Cardiac muscle cell (in vitro differentiated cells and primary cell): Measurements from ENCODE around the gene PLK2. TPM values are rescaled to one million over a fixed set of nuclear protein-coding genes. Genes with fewer than 3 reads are reported as not detected.

ENCODE experiments used
- DNase-seq, 2 donors: peaks; one replicate each; pipeline versions ENCODE4 v3.0.0 to v3.0.0-alpha.2; 2010 to 2017; ENCODE audit warnings: low read depth in 1 of 2, low spot score in 1 of 2
- H3K27ac ChIP-seq: fragments of 200-600 bp; sonication (generic); 2 replicates; pipeline ENCODE4 v1.5.1; 2016
- H3K27me3 ChIP-seq: fragments of 200-600 bp; sonication (generic); 2 replicates; pipeline ENCODE4 v1.6.0; 2016; ENCODE audit warnings: control low read depth
- H3K36me3 ChIP-seq: fragments of 200-600 bp; sonication (generic); 2 replicates; pipeline ENCODE4 v1.5.1; 2016; ENCODE audit warnings: control low read depth
- H3K4me1 ChIP-seq: fragments of 200-600 bp; sonication (generic); 2 replicates; pipeline ENCODE4 v1.8.1; 2017; ENCODE audit warnings: low read depth, mild to moderate bottlenecking, mixed run types
- H3K4me3 ChIP-seq: fragments of 200-600 bp; sonication (generic); 2 replicates; pipeline ENCODE4 v1.5.1; 2016; ENCODE audit warnings: mild to moderate bottlenecking
- H3K9me3 ChIP-seq: fragments of 200-600 bp; sonication (generic); 2 replicates; pipeline ENCODE4 v1.5.1; 2017; ENCODE audit warnings: low read depth, mild to moderate bottlenecking, control low read depth
- CTCF ChIP-seq: IDR thresholded peaks from 2 replicates; pipeline ENCODE4 v1.5.1; 2012; ENCODE audit warnings: low read depth, mild to moderate bottlenecking, low read length
- polyA plus RNA-seq: library from polyadenylated mRNA; unstranded; fragments of >200 nt; fragmentation: Nextera tagmentation; extraction: Ambion mirVana; gene quantifications from 2 replicates; pipeline ENCODE4 v1.2.1, GENCODE V29; 2016
- total RNA-seq: library from RNA; depleted of rRNA; stranded (reverse); fragments of >200 nt; gene quantifications from 2 replicates; pipeline ENCODE4 v1.2.3, GENCODE V29; 2016

Gene PLK2
- total and polyA plus RNA-seq, 2 experiments from 2014 or later: 25.1 to 147 TPM

GRCh38 chr5:58503390-58504046 is 43.6 kb upstream of the PLK2 start:
- Histone ChIP-seq H3K36me3 (no peaks in the 10 kb centered on the region), H3K9me3 (no peaks in the 10 kb centered on the region), H3K4me3 (no peak overlapping the region), H3K27me3 (no peaks in the 10 kb centered on the region), H3K4me1 (no peaks in the 10 kb centered on the region), H3K27ac (no peak overlapping the region)
- no peak for TF ChIP-seq CTCF
- no peak for DNase-seq

- DNase-seq: peak in 1 of 2 donors; percentile 19
- no peaks in the 10 kb centered on the region for H3K9me3 ChIP-seq
- H3K27ac ChIP-seq: no peak overlapping the region
- TF ChIP-seq CTCF: no peak
- no peaks in the 10 kb centered on the region for H3K27me3 ChIP-seq
- H3K36me3 ChIP-seq: no peaks in the 10 kb centered on the region
- no peaks in the 10 kb centered on the region for H3K4me1 ChIP-seq
- no peak overlapping the region for H3K4me3 ChIP-seq
Observed at GRCh38 chr5:58501778-58502417, 42.0 kb upstream of the PLK2 start.

GRCh38 chr5:58499941-58500340 is 40.1 kb upstream of the PLK2 start:
- Histone ChIP-seq H3K27me3 (no peaks in the 10 kb centered on the region), H3K4me3 (no peak overlapping the region), H3K4me1 (no peaks in the 10 kb centered on the region), H3K27ac (no peak overlapping the region), H3K9me3 (no peaks in the 10 kb centered on the region), H3K36me3 (no peaks in the 10 kb centered on the region)
- no peak for DNase-seq
- TF ChIP-seq CTCF: no peak

- no peak overlapping the region for H3K27ac ChIP-seq
- H3K9me3 ChIP-seq: no peaks in the 10 kb centered on the region
- no peak overlapping the region for H3K4me3 ChIP-seq
- DNase-seq: no peak
- TF ChIP-seq CTCF: no peak
- no peaks in the 10 kb centered on the region for H3K4me1 ChIP-seq
- no peaks in the 10 kb centered on the region for H3K27me3 ChIP-seq
- no peaks in the 10 kb centered on the region for H3K36me3 ChIP-seq
Observed at GRCh38 chr5:58499231-58499630, 39.3 kb upstream of the PLK2 start.

GRCh38 chr5:58498340-58498942 is 38.6 kb upstream of the PLK2 start:
- Histone ChIP-seq H3K36me3 (no peaks in the 10 kb centered on the region), H3K4me1 (no peaks in the 10 kb centered on the region)
- peak; percentile 85 for TF ChIP-seq CTCF

More at GRCh38 chr5:58498340-58498942, 38.6 kb upstream of the PLK2 start:
- Histone ChIP-seq H3K27ac (no peak overlapping the region), H3K4me3 (no peak overlapping the region), H3K27me3 (no peaks in the 10 kb centered on the region), H3K9me3 (no peaks in the 10 kb centered on the region)
- DNase-seq: peak; percentile 51 to 67
